ENCODE results near the gene HOXD3. TPM values are rescaled to one million over a fixed set of nuclear protein-coding genes. Genes with fewer than 3 reads are reported as not detected.

The HOXD3 gene
- total RNA-seq, 1 experiment from 2014 or later = not detected

DNA sequence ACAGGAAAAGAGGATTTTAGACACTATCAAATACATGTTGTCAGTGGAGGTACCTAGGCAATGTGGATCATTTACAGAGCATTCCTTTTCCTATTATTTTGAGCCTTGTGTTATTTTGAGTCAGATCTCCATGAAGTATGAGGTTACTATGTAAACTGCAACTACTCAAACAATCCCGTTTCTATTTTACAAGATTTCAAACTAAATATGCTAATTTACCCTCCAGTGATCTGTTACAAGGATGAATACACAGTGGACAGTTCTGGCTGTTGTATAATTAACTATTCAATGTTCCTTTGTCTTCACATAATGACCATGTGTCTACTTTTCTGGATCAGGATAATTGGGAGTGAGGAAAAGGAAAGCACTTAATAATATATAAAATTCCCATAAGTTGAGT, 35.9 kb downstream of the HOXD3 start:
- TF ChIP-seq, protein P1, sequence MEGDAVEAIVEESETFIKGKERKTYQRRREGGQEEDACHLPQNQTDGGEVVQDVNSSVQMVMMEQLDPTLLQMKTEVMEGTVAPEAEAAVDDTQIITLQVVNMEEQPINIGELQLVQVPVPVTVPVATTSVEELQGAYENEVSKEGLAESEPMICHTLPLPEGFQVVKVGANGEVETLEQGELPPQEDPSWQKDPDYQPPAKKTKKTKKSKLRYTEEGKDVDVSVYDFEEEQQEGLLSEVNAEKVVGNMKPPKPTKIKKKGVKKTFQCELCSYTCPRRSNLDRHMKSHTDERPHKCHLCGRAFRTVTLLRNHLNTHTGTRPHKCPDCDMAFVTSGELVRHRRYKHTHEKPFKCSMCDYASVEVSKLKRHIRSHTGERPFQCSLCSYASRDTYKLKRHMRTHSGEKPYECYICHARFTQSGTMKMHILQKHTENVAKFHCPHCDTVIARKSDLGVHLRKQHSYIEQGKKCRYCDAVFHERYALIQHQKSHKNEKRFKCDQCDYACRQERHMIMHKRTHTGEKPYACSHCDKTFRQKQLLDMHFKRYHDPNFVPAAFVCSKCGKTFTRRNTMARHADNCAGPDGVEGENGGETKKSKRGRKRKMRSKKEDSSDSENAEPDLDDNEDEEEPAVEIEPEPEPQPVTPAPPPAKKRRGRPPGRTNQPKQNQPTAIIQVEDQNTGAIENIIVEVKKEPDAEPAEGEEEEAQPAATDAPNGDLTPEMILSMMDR (IDR thresholded peaks at IDR 0.05; ENCODE audit: unreplicated experiment) = no peak
- intact Hi-C loops (cut with micrococcal nuclease) = no loop called here
- H3K9me3 Mint-ChIP-seq (ENCODE audit: unreplicated experiment) = no peaks in the 10 kb centered on the region
- no peak overlapping the region for H3K27ac Mint-ChIP-seq (ENCODE audit: low read depth, unreplicated experiment)
- DNase-seq (ENCODE audit: unreplicated experiment) = no peak
- no TSS peak for BruUV-seq (replicated peaks)
- no peaks in the 10 kb centered on the region for H3K4me1 Mint-ChIP-seq (ENCODE audit: insufficient read depth, unreplicated experiment)
- CTCF ChIA-PET = no interaction called here
- H3K4me3 Mint-ChIP-seq (ENCODE audit: unreplicated experiment) = no peak overlapping the region
- H3K27me3 Mint-ChIP-seq (ENCODE audit: insufficient read depth, unreplicated experiment) = no peaks in the 10 kb centered on the region
- POLR2A ChIA-PET = interaction anchor here (0.7 to 1.0 kb wide), 2 partner anchors 48 to 76 kb away, joined by 3 read pairs; partner anchors contain the start of gene MTX2
- H3K36me3 Mint-ChIP-seq (ENCODE audit: insufficient read depth, unreplicated experiment) = no peaks in the 10 kb centered on the region

DNA sequence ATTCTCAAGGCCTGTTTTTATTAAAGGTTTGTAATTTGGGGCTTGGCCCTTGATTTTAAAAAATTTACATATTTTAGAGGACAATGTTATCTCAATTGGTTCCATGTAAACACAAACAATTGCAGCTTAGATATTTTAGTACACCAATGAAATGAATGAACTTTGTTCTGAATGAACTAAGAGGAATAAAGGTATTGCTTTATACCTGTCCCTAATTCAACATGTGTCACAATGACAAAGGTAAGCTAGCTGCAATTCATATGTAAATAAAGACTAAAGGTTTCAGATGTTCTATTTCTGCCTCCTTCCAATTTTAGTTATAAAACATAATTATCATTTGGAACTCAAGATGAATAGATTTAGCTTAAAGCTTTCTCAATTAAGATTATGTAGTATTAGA, 42.8 kb downstream of the HOXD3 start:
- no peak for DNase-seq (ENCODE audit: unreplicated experiment)
- POLR2A ChIA-PET = interaction anchor here (0.5 kb wide), 1 partner anchor 13 kb away, joined by 3 read pairs; no protein-coding TSS in a partner anchor
- Mint-ChIP-seq H3K4me1 (ENCODE audit: insufficient read depth, unreplicated experiment) (no peaks in the 10 kb centered on the region), H3K27me3 (ENCODE audit: insufficient read depth, unreplicated experiment) (no peaks in the 10 kb centered on the region), H3K27ac (ENCODE audit: low read depth, unreplicated experiment) (no peak overlapping the region), H3K36me3 (ENCODE audit: insufficient read depth, unreplicated experiment) (no peaks in the 10 kb centered on the region), H3K4me3 (ENCODE audit: unreplicated experiment) (no peak overlapping the region), H3K9me3 (ENCODE audit: unreplicated experiment) (no peaks in the 10 kb centered on the region)
- TF ChIP-seq, protein P1 (IDR thresholded peaks at IDR 0.05; ENCODE audit: unreplicated experiment) = no peak
- CTCF ChIA-PET = interaction anchor here (0.7 to 1.3 kb wide), 3 partner anchors 14 to 24 kb away, joined by 3 to 6 read pairs (median 3); no protein-coding TSS in a partner anchor
- BruUV-seq (replicated peaks) = no TSS peak
- intact Hi-C loops (cut with micrococcal nuclease) = no loop called here

DNA sequence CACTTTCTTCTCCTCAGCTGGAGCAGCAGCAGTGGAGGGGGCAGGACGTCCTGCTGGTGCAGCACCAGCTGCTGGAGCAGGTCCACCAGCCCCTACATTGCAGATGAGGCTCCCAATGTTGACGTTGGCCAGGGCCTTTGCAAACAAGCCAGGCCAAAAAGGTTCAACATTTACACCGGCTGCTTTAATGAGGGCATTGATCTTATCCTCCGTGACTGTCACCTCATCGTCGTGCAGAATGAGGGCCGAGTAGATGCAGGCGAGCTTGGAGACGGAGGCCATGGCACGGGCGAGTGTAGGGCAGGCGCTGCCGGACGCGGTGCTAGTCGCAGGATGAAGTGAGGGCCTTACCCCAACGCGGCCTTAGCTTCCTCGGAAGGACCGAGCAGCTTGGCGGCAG, 43.9 kb downstream of the HOXD3 start:
- Mint-ChIP-seq H3K4me3 (ENCODE audit: unreplicated experiment) (no peak overlapping the region), H3K36me3 (ENCODE audit: insufficient read depth, unreplicated experiment) (no peaks in the 10 kb centered on the region), H3K27me3 (ENCODE audit: insufficient read depth, unreplicated experiment) (no peaks in the 10 kb centered on the region), H3K9me3 (ENCODE audit: unreplicated experiment) (no peaks in the 10 kb centered on the region), H3K27ac (ENCODE audit: low read depth, unreplicated experiment) (no peak overlapping the region), H3K4me1 (ENCODE audit: insufficient read depth, unreplicated experiment) (no peaks in the 10 kb centered on the region)
- DNase-seq (ENCODE audit: unreplicated experiment) = no peak
- intact Hi-C loops (cut with micrococcal nuclease) = no loop called here
- CTCF ChIA-PET = interaction anchor here (0.6 to 1.3 kb wide), 2 partner anchors 23 to 816 kb away, joined by 3 read pairs; no protein-coding TSS in a partner anchor
- POLR2A ChIA-PET = interaction anchor here (1.3 to 1.7 kb wide), 2 partner anchors 68 to 411 kb away, joined by 3 to 5 read pairs; partner anchors contain the start of gene MTX2
- TF ChIP-seq, protein P1 (IDR thresholded peaks at IDR 0.05; ENCODE audit: unreplicated experiment) = no peak
- no TSS peak for BruUV-seq (replicated peaks)

DNA sequence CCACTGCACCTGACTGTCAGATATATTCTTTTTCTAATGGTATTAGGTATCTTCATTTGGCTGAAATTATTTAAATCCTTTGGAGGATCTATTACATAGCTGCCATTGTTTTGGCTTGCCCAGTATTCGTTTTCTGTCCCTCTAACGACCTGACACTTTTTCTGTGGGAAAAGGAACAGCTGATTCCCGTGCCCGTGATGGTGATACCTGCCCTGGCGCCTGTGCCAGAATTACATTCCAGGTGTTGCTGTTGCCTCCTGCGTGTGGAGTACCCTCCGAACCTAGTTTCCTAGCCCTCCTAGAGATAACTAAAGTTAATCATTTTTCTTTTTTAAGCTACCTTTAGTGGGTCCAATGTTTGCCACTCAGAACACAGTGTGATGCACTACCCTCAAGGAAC, 45.4 kb downstream of the HOXD3 start:
- intact Hi-C loops (cut with micrococcal nuclease) = no loop called here
- H3K9me3 Mint-ChIP-seq (ENCODE audit: unreplicated experiment) = no peaks in the 10 kb centered on the region
- no peaks in the 10 kb centered on the region for H3K36me3 Mint-ChIP-seq (ENCODE audit: insufficient read depth, unreplicated experiment)
- no peak overlapping the region for H3K27ac Mint-ChIP-seq (ENCODE audit: low read depth, unreplicated experiment)
- ChIA-PET CTCF (interaction anchor here (0.6 kb wide), 1 partner anchor 36 kb away, joined by 3 read pairs; no protein-coding TSS in a partner anchor), POLR2A (interaction anchor here (1.7 kb wide), 1 partner anchor 66 kb away, joined by 5 read pairs; the partner anchor contains the start of gene MTX2)
- DNase-seq (ENCODE audit: unreplicated experiment) = no peak
- H3K4me3 Mint-ChIP-seq (ENCODE audit: unreplicated experiment) = no peak overlapping the region
- H3K27me3 Mint-ChIP-seq (ENCODE audit: insufficient read depth, unreplicated experiment) = no peaks in the 10 kb centered on the region
- TF ChIP-seq, protein P1 (IDR thresholded peaks at IDR 0.05; ENCODE audit: unreplicated experiment) = no peak
- no TSS peak for BruUV-seq (replicated peaks)
- no peaks in the 10 kb centered on the region for H3K4me1 Mint-ChIP-seq (ENCODE audit: insufficient read depth, unreplicated experiment)

All from MCF 10A (cell line).